B cell (primary cell): ENCODE measurements around the gene MEAF6.
"Not testable (repeated sequence)": the region's sequence is repeated elsewhere in the genome, so short reads cannot be mapped to it uniquely, and the experiment has no call there.

Source experiments
- EZH2 ChIP-seq: IDR thresholded peaks from 2 replicates; pipeline ENCODE4 v1.6.1; 2012; ENCODE audit warnings: borderline replicate concordance, low read depth, mild to moderate bottlenecking, moderate library complexity, low read length; ENCODE audit not compliant: insufficient read depth, poor library complexity, severe bottlenecking
- TF ChIP-seq, protein P1 (sequence below): fragments of 200-600 bp; IDR thresholded peaks from one replicate; pipeline ENCODE4 v1.8.0; 2022; ENCODE audit warnings: antibody characterized with exemption, mild to moderate bottlenecking

- TF ChIP-seq, protein P1, sequence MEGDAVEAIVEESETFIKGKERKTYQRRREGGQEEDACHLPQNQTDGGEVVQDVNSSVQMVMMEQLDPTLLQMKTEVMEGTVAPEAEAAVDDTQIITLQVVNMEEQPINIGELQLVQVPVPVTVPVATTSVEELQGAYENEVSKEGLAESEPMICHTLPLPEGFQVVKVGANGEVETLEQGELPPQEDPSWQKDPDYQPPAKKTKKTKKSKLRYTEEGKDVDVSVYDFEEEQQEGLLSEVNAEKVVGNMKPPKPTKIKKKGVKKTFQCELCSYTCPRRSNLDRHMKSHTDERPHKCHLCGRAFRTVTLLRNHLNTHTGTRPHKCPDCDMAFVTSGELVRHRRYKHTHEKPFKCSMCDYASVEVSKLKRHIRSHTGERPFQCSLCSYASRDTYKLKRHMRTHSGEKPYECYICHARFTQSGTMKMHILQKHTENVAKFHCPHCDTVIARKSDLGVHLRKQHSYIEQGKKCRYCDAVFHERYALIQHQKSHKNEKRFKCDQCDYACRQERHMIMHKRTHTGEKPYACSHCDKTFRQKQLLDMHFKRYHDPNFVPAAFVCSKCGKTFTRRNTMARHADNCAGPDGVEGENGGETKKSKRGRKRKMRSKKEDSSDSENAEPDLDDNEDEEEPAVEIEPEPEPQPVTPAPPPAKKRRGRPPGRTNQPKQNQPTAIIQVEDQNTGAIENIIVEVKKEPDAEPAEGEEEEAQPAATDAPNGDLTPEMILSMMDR, result not testable (repeated sequence)
- not testable (repeated sequence) for TF ChIP-seq EZH2
Measured at GRCh38 chr1:37532418-37533156, 18.0 kb upstream of the MEAF6 start.
